SK-N-SH treated with all-trans-retinoic acid at 6 μM for 48 hours (cell line): ENCODE measurements around the gene LIPK.
A peak's percentile ranks its signal among the peaks of the same experiment; 100 is the strongest.

Experiments used
- ATAC-seq: fragments of 200-7000 bp; cut with Tn5 transposase; 3 replicates; pipeline ENCODE4 v1.9.1; 2020; ENCODE audit warnings: mild to moderate bottlenecking, moderate library complexity
- BACH2 ChIP-seq: fragments of 250-450 bp; sonication (Bioruptor Pico); IDR thresholded peaks from 2 replicates; pipeline ENCODE4 v1.9.0; 2021; ENCODE audit warnings: mild to moderate bottlenecking, borderline replicate concordance
- ISL1 ChIP-seq: fragments of 250-450 bp; sonication (Bioruptor Pico); IDR thresholded peaks from 2 replicates; pipeline ENCODE4 v2.1.2; 2022; ENCODE audit warnings: mild to moderate bottlenecking, moderate library complexity
- TF ChIP-seq, protein P1 (sequence below): fragments of 250-450 bp; sonication (Bioruptor Pico); IDR thresholded peaks from 2 replicates; pipeline ENCODE4 v1.5.1; 2020; ENCODE audit warnings: low read depth, mild to moderate bottlenecking, moderate library complexity

Gene LIPK

DNA sequence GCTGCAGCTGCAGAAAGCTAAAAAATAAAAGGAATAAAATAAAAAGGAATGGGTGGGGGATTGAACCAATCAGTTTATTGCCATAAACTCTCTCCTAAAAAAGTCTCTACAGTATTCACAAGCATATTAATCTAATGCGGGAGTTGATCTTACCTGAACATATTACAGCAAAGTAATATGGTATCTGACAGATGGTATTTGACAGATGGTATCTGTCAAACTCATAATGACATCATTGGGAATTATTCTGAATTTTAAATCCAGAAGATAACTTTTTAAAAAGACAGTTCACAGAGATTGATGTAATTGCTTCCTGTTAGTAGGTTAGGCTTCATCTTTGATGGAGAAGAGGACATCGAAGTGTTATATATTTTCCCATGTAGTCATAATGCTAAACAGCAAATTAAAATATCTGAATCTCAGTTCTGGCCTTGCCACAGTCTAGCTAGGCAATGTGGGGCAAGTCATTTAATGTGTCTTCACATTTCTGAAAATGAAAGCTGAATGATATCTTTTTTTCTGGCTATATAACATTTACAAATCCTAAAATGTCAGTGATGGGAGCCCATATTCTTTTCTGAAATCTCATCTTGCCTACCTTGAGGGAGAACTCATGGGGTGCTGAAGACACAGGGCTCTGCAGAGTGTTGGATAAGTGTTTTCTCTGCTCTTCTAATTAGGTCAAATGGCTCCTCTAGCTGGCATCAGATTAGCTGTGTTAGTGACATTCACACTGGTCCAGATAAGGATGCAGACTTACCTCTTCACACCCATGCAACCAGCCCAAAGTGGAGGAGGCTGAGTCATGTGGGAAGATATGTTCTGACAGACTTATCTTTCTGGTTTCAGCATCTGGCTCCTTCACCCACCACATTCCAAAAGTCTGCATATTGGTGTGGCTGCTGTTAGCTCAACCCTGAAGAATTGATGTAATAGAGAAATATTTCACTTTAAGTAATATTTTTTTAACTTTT, 94.4 kb downstream of the LIPK start:
- ATAC-seq: no peak; the same call in 2 of the 3 replicates
- TF ChIP-seq, protein P1, sequence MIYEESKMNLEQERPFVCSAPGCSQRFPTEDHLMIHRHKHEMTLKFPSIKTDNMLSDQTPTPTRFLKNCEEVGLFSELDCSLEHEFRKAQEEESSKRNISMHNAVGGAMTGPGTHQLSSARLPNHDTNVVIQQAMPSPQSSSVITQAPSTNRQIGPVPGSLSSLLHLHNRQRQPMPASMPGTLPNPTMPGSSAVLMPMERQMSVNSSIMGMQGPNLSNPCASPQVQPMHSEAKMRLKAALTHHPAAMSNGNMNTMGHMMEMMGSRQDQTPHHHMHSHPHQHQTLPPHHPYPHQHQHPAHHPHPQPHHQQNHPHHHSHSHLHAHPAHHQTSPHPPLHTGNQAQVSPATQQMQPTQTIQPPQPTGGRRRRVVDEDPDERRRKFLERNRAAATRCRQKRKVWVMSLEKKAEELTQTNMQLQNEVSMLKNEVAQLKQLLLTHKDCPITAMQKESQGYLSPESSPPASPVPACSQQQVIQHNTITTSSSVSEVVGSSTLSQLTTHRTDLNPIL (CRISPR knock-in tag): peak; percentile 83
- TF ChIP-seq BACH2 (CRISPR knock-in tag): no peak
- peak; percentile 34; the same call in 1 of the 2 replicates for TF ChIP-seq ISL1 (CRISPR knock-in tag)
